Measurements from ENCODE around the gene SYNE1.

DNA sequence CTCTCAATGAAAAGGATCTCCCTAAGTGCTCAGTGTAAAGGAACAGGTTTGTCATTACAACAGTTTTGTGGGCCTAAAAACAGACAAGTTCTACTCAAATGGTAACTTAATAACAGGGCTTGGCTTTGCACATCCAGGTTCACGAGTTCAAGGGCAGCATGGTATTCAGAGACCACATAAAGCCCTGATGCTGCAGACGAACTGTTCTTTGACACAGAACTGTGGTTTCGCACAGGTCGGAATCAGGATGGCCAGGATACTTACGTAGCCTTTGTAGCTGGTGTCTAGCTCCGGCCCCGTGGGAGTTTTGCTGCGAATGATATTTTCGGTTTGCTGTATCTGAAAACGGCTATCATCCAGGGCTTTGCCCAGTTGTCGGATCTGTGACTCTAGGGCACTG lies 493.8 kb downstream of the SYNE1 start:
- TF ChIP-seq, protein P1, sequence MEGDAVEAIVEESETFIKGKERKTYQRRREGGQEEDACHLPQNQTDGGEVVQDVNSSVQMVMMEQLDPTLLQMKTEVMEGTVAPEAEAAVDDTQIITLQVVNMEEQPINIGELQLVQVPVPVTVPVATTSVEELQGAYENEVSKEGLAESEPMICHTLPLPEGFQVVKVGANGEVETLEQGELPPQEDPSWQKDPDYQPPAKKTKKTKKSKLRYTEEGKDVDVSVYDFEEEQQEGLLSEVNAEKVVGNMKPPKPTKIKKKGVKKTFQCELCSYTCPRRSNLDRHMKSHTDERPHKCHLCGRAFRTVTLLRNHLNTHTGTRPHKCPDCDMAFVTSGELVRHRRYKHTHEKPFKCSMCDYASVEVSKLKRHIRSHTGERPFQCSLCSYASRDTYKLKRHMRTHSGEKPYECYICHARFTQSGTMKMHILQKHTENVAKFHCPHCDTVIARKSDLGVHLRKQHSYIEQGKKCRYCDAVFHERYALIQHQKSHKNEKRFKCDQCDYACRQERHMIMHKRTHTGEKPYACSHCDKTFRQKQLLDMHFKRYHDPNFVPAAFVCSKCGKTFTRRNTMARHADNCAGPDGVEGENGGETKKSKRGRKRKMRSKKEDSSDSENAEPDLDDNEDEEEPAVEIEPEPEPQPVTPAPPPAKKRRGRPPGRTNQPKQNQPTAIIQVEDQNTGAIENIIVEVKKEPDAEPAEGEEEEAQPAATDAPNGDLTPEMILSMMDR (IDR thresholded peaks at IDR 0.05 in 4 of 5, conservative IDR thresholded peaks at IDR 0.05 in 1 of 5) = no peak
- no peak for TF ChIP-seq POLR2A (IDR thresholded peaks at IDR 0.05)
